GM12878 (cell line): Measurements from ENCODE around the gene PRR4. TPM values are rescaled to one million over a fixed set of nuclear protein-coding genes. Genes with fewer than 3 reads are reported as not detected.

Experiments used
- ATAC-seq: fragments of 200-7000 bp; cut with Tn5 transposase; 3 replicates; pipeline ENCODE4 v1.9.1; 2020; ENCODE audit warnings: mild to moderate bottlenecking, moderate library complexity
- BruUV-seq: library from RNA; stranded (reverse); fragments of 400-500 nt; replicated peaks from 2 replicates; lab custom pipeline; 2021; lab: Mats Ljungman, UMichigan
- CTCF ChIA-PET: fragments of 300-600 bp; sonication (Branson Sonifier 250); formaldehyde crosslinking; extraction: SDS; loops from one replicate; lab custom pipeline; 2021; ENCODE audit warnings: inconsistent platforms; lab: Yijun Ruan, JAX
- POLR2A ChIA-PET: fragments of 350-600 bp; formaldehyde crosslinking; extraction: SDS; loops from one replicate; lab custom pipeline; 2021; ENCODE audit warnings: inconsistent platforms; lab: Charles Lee
- RAD21 ChIA-PET: fragments of 300-600 bp; sonication (Branson Sonifier 250); formaldehyde crosslinking; loops from one replicate; lab custom pipeline; 2023; ENCODE audit warnings: antibody characterized with exemption; ENCODE audit not compliant: unreplicated experiment; lab: Charles Lee
- SMC1A ChIA-PET: fragments of 300-600 bp; sonication (Branson Sonifier 250); formaldehyde crosslinking; loops from one replicate; lab custom pipeline; 2023; ENCODE audit not compliant: unreplicated experiment, uncharacterized antibody; lab: Charles Lee
- DNase-seq: peaks from one replicate; pipeline ENCODE4 v3.0.0-alpha.2; 2011; ENCODE audit warnings: low read depth, low spot score
- FAIRE-seq: peaks from 3 replicates; lab custom pipeline; 2011; peaks lifted over from hg19 to GRCh38; lab: Jason Lieb, UNC
- H2AFZ ChIP-seq: 2 replicates; pipeline ENCODE4 v1.6.0; 2011; ENCODE audit warnings: low read depth, low read length, control low read depth; ENCODE audit not compliant: control insufficient read depth
- H3K27ac ChIP-seq: 2 replicates; pipeline ENCODE4 v1.5.1; 2011; ENCODE audit warnings: control low read depth; ENCODE audit not compliant: control insufficient read depth, insufficient read depth
- H3K27me3 ChIP-seq, 2 experiments: replicated peaks in 1 of 2; 2 replicates each; pipeline versions ENCODE4 v1.6.0 to v1.6.1; 2011; ENCODE audit warnings: low read length in 1 of 2; ENCODE audit not compliant: control insufficient read depth in 2 of 2, insufficient read depth in 2 of 2
- H3K36me3 ChIP-seq, 2 experiments: 2 replicates each; pipeline ENCODE4 v1.5.1; 2011; ENCODE audit warnings: low read length in 1 of 2; ENCODE audit not compliant: control insufficient read depth in 2 of 2, insufficient read depth in 2 of 2
- H3K4me1 ChIP-seq: 2 replicates; pipeline ENCODE4 v1.6.1; 2011; ENCODE audit warnings: mild to moderate bottlenecking, low read length, moderate library complexity, mixed read lengths; ENCODE audit not compliant: control insufficient read depth, insufficient read depth
- H3K4me2 ChIP-seq: 2 replicates; pipeline ENCODE4 v1.6.0; 2011; ENCODE audit warnings: control low read depth; ENCODE audit not compliant: control insufficient read depth, insufficient read depth
- H3K4me3 ChIP-seq: fragments of 200-600 bp; sonication (generic); 2 replicates; pipeline ENCODE4 v1.5.1; 2016
- H3K79me2 ChIP-seq: 2 replicates; pipeline ENCODE4 v1.6.0; 2011; ENCODE audit warnings: low read length; ENCODE audit not compliant: control insufficient read depth, insufficient read depth
- H3K9ac ChIP-seq: 2 replicates; pipeline ENCODE4 v1.8.0; 2011; ENCODE audit warnings: low read length, control low read depth, mixed read lengths; ENCODE audit not compliant: control insufficient read depth, insufficient read depth
- H3K9me3 ChIP-seq: replicated peaks from 3 replicates; pipeline ENCODE4 v1.5.1; 2011; ENCODE audit warnings: mild to moderate bottlenecking, low read length; ENCODE audit not compliant: control insufficient read depth, insufficient read depth
- H4K20me1 ChIP-seq: 2 replicates; pipeline ENCODE4 v1.6.0; 2011; ENCODE audit not compliant: control insufficient read depth, insufficient read depth
- ATF3 ChIP-seq: IDR thresholded peaks from 2 replicates; pipeline ENCODE4 v1.6.1; 2011; ENCODE audit warnings: low read depth, mild to moderate bottlenecking, low read length, moderate library complexity, borderline replicate concordance; ENCODE audit errors: extremely low read depth
- ETV6 ChIP-seq, 2 experiments: fragments of 450-650 bp in 1 of 2; IDR thresholded peaks in 1 of 2; conservative IDR thresholded peaks in 1 of 2; 2 replicates each; pipeline ENCODE4 v1.6.1; 2014; ENCODE audit warnings: antibody characterized with exemption in 1 of 2, borderline replicate concordance in 1 of 2, low read depth in 1 of 2, mild to moderate bottlenecking in 1 of 2, moderate library complexity in 1 of 2
- GABPA ChIP-seq: IDR thresholded peaks from 2 replicates; pipeline ENCODE4 v1.6.1; 2014; ENCODE audit warnings: antibody characterized with exemption, low read depth, mild to moderate bottlenecking, inconsistent platforms
- RUNX3 ChIP-seq: IDR thresholded peaks from 2 replicates; pipeline ENCODE4 v1.6.1; 2012; ENCODE audit warnings: low read length, inconsistent platforms
- WGBS: methylation state at CpG from one replicate; pipeline ENCODE4 v1.1.6; 2016; ENCODE audit warnings: low lambda C conversion rate; ENCODE audit not compliant: insufficient replicate concordance, insufficient coverage; ENCODE audit errors: missing lambda C conversion rate; 5-methylcytosine and 5-hydroxymethylcytosine counted together
- in situ Hi-C: fragments of 300-500 bp; cut with MboI; formaldehyde crosslinking; loops from 9 replicates; pipeline ENCODE4 v1.14.3; 2018; ENCODE audit warnings: mixed read lengths
- intact Hi-C: fragments of 100-400 bp; cut with micrococcal nuclease; formaldehyde crosslinking; loops from one replicate; pipeline ENCODE4 v1.14.2; 2022; ENCODE audit not compliant: unreplicated experiment
- polyA plus RNA-seq, 11 experiments: library from polyadenylated mRNA; depleted of rRNA in 4 of 11; unstranded in 6 of 11; stranded (reverse) in 5 of 11; fragments of >200 nt; fragmentation: Nextera tagmentation in 4 of 11; fragmentation: Illumina TruSeq in 1 of 11; extraction: Ambion mirVana in 4 of 11; extraction: Trizol in 1 of 11; gene quantifications; 1 replicate in 1 of 11; 2 replicates in 10 of 11; pipeline versions ENCODE4 v1.2.1 to v1.2.3, GENCODE V29; 2011 to 2016; ENCODE audit warnings: inconsistent platforms in 2 of 11, missing spikeins in 2 of 11, low read depth in 1 of 11
- total RNA-seq, 4 experiments: library from RNA; depleted of rRNA in 3 of 4; stranded (reverse); fragments of >200 nt in 3 of 4; fragmentation: Illumina TruSeq in 1 of 4; extraction: Trizol in 1 of 4; gene quantifications; 2 replicates each; pipeline versions ENCODE4 v1.2.1 to v1.2.3, GENCODE V29; 2013 to 2021
- TF ChIP-seq, protein P1 (sequence below): fragments of 450-650 bp; formaldehyde crosslinking; IDR thresholded peaks from 2 replicates; pipeline ENCODE4 v1.5.0; 2022; ENCODE audit warnings: mild to moderate bottlenecking, missing genetic modification characterization

PRR4 gene
- total and polyA plus RNA-seq, 10 of the 15 experiments (the other 5 are each of a cell fraction or from before 2014, with no cell fraction given) = 0.85 to 5.7 (median 1.7) TPM

GRCh38 chr12:10838461-10838860, 10.8 kb downstream of the PRR4 start:
- intact Hi-C loops (no loop called here), in situ Hi-C loops (no loop called here)
- Histone ChIP-seq H3K79me2 (no peaks in the 10 kb centered on the region), H3K27me3 (no peaks in the 10 kb centered on the region), H3K36me3 (no peaks in the 10 kb centered on the region), H3K4me3 (no peak overlapping the region), H3K4me1 (no peaks in the 10 kb centered on the region), H3K9me3 (no peaks in the 10 kb centered on the region), H3K4me2 (no peak overlapping the region), H4K20me1 (no peaks in the 10 kb centered on the region), H2AFZ (no peak overlapping the region), H3K27ac (no peak overlapping the region), H3K9ac (no peak overlapping the region)
- FAIRE-seq (no peak), ATAC-seq (no peak), DNase-seq (no peak)
- BruUV-seq = no TSS peak
- ChIA-PET RAD21 (no interaction called here), SMC1A (no interaction called here), CTCF (no interaction called here), POLR2A (no interaction called here)
- no peak for TF ChIP-seq ATF3
- TF ChIP-seq ETV6 (conservative IDR thresholded peaks at IDR 0.05 in 1 of 2, IDR thresholded peaks at IDR 0.05 in 1 of 2; ENCODE audit: borderline replicate concordance in 1 of 2, low read depth in 1 of 2) = no peak
- TF ChIP-seq GABPA = no peak
- TF ChIP-seq RUNX3 = no peak
- TF ChIP-seq, protein P1, sequence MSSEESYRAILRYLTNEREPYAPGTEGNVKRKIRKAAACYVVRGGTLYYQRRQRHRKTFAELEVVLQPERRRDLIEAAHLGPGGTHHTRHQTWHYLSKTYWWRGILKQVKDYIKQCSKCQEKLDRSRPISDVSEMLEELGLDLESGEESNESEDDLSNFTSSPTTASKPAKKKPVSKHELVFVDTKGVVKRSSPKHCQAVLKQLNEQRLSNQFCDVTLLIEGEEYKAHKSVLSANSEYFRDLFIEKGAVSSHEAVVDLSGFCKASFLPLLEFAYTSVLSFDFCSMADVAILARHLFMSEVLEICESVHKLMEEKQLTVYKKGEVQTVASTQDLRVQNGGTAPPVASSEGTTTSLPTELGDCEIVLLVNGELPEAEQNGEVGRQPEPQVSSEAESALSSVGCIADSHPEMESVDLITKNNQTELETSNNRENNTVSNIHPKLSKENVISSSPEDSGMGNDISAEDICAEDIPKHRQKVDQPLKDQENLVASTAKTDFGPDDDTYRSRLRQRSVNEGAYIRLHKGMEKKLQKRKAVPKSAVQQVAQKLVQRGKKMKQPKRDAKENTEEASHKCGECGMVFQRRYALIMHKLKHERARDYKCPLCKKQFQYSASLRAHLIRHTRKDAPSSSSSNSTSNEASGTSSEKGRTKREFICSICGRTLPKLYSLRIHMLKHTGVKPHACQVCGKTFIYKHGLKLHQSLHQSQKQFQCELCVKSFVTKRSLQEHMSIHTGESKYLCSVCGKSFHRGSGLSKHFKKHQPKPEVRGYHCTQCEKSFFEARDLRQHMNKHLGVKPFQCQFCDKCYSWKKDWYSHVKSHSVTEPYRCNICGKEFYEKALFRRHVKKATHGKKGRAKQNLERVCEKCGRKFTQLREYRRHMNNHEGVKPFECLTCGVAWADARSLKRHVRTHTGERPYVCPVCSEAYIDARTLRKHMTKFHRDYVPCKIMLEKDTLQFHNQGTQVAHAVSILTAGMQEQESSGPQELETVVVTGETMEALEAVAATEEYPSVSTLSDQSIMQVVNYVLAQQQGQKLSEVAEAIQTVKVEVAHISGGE (CRISPR knock-in tag) = no peak
- 96% methylated on average over 3 of the region's 3 CpGs for WGBS
